Astrocyte of the cerebellum (primary cell): ENCODE results near the gene HARS1.
"Not testable (repeated sequence)": the region's sequence is repeated elsewhere in the genome, so short reads cannot be mapped to it uniquely, and the experiment has no call there.

Experiments
- DNase-seq: peaks from one replicate; pipeline ENCODE4 v3.0.0-alpha.2; 2011; ENCODE audit warnings: low read depth
- H3K4me3 ChIP-seq: 2 replicates; pipeline ENCODE4 v1.5.1; 2011; ENCODE audit warnings: mild to moderate bottlenecking, low read depth, low read length, moderate library complexity
- CTCF ChIP-seq: IDR thresholded peaks from 2 replicates; pipeline ENCODE4 v1.5.1; 2012; ENCODE audit warnings: low read length, low read depth, moderate library complexity, mild to moderate bottlenecking; ENCODE audit errors: missing control alignments
- in situ Hi-C: cut with HindIII; loops from 2 replicates; pipeline ENCODE4 v1.10.0; 2017; ENCODE audit warnings: low sequenced_read_pairs

The HARS1 gene

GRCh38 chr5:140627972-140628371 is 63.2 kb downstream of the HARS1 start:
- in situ Hi-C loops = no loop called here
- no peak overlapping the region for H3K4me3 ChIP-seq
- DNase-seq = no peak
- no peak for TF ChIP-seq CTCF

GRCh38 chr5:140624886-140625285 is 66.3 kb downstream of the HARS1 start:
- DNase-seq, H3K4me3 ChIP-seq, in situ Hi-C loops: not testable (repeated sequence)
